GM18507 (cell line): Measurements from ENCODE around the gene LRBA.
A peak's percentile ranks its signal among the peaks of the same experiment; 100 is the strongest.
"Not testable (repeated sequence)": the region's sequence is repeated elsewhere in the genome, so short reads cannot be mapped to it uniquely, and the experiment has no call there.

Source experiments
- DNase-seq: peaks from one replicate; pipeline ENCODE4 v3.0.0; 2011; ENCODE audit warnings: low read depth; ENCODE audit not compliant: insufficient read length; ENCODE audit errors: extremely low spot score
- FAIRE-seq: peaks from 2 replicates; lab custom pipeline; 2011; peaks lifted over from hg19 to GRCh38; lab: Jason Lieb, UNC

LRBA gene

DNA sequence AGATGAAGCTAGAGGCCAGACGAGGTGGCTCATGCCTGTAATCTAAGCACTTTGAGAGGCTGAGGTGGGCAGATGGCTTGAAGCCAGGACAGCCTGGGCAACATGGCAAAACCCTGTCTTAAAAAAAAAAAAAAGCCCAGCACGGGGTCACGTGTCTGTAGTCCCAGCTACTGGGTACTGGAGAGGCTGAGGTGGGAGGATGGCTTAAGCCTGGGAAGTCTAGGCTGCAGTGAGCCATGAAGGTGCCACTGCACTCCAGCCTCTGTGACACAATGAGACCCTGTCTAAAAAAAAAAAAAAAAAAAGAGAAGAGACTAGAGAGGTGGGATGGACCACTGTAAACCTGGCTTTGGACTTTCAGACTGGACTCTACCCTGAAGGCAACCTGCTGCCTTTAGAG lies 10.7 kb upstream of the LRBA start:
- no peak for FAIRE-seq
- no peak for DNase-seq

GRCh38 chr4:151022586-151022985 lies 7.5 kb upstream of the LRBA start:
- no peak for FAIRE-seq
- DNase-seq: no peak

GRCh38 chr4:151021637-151022334 lies 6.7 kb upstream of the LRBA start:
- FAIRE-seq (no peak), DNase-seq (no peak)

- DNase-seq (peak; percentile 71), FAIRE-seq (peak; percentile 82)
Observed at GRCh38 chr4:151015459-151016347, 619 bp upstream of the LRBA start.

GRCh38 chr4:151013944-151014343 lies 1.1 kb downstream of the LRBA start:
- DNase-seq: no peak
- FAIRE-seq: peak; percentile 52

GRCh38 chr4:151013491-151013890 lies 1.6 kb downstream of the LRBA start:
- DNase-seq: no peak
- FAIRE-seq: no peak

DNA sequence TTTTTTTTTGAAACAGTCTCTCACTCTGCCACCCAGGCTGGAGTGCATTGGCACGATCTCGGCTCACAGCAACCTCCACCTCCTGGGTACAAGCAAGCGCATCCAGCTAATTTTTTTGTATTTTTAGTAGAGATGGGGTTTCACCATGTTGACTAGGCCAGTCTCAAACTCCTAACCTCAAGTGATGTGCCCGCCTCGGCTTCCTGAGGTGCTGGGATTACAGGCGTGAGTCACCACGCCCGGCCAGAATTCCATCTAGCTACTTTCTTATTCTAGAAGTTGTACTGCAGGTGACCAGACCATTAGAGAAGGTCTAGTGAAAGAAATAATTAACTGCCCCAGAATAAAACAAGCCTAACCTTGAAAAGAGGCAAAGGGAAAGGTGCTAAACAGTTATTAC lies 2.3 kb downstream of the LRBA start:
- DNase-seq (no peak), FAIRE-seq (no peak)

DNA sequence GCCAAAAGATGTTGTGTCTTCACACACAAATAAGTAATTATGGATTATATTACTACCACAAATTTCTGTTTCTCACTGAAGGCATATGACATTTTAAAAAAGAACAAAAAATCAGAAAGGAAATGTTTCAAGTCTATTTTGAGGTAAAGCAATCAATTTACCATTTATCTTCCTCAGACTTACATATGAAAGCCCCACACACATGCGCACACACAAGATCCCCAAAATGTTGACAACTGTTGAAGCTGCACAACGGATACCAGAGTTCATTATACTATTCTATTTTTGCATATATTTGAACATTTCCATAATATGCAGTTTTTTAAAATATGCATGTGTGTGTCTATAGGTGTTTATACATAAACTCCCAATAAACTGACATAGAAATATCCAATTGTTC lies 2.7 kb downstream of the LRBA start:
- no peak for FAIRE-seq
- DNase-seq: no peak

DNA sequence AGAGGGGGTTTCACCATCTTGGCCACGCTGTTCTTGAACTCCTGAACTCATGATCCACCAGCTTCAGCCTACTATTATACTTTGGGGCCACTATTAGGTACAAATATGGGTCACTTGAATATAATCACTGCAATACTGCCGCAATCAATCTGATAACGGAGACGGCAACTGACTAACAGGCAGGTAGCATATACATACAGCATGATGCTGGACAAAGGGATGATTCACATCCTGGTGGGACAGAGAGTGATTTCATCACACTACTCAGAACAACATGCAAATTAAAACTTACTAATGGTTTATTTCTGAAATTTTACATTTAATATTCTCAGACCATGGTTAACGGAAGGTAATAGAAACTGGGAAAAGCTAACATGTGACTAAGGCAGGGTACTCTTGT lies 10.9 kb downstream of the LRBA start:
- DNase-seq (no peak), FAIRE-seq (no peak)

DNA sequence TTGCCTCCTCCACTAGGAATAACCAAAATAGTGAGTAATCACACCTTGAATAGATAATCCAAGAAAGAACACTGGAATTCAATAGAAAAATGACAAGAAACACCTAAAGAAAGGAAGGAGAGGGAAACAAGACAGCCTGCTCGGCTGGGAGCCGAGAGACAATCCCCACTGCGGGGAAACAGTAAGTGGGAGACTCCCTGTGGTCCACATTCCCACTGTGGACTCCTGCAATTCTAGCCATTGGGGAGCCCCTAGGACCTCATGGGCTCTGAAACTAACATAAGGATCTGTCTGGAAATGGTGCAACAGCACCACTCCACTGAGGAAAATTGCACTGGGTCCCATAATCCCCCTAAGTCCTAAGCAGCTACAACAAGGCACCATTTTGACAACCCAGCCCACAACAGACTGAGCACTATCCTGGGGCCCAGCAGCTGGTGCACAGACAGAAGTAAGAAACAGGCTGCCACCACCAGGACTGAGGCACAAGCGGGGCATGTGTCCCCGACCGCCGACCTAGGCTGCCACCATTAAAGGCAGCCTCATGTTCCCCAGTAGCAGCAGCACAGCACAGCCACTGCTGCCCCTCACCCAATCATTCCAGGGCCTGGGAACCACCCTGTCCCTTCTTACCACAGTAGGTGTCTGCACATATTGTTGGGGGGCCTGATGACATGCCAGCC lies 14.2 kb downstream of the LRBA start:
- FAIRE-seq (no peak), DNase-seq (no peak)

DNA sequence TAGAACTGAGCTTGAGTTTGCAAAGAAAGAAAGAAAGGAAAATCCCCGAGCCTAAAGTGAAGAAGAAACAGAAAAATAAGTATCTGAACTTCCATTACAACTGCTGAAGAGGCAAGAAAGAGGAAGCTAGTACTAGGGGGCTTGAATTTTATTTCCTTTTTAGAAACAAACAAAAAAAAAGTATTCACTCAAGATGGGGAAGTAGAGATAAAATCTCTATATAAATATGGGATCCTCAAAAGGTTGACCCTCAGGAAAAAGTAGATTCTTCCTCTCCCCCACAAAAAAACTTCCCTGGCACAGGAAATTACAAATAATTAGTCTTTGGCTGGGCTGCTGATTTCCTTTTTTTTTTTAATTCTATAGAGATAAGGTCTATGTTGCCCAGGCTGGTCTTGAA lies 16.0 kb downstream of the LRBA start:
- DNase-seq (no peak), FAIRE-seq (no peak)

DNA sequence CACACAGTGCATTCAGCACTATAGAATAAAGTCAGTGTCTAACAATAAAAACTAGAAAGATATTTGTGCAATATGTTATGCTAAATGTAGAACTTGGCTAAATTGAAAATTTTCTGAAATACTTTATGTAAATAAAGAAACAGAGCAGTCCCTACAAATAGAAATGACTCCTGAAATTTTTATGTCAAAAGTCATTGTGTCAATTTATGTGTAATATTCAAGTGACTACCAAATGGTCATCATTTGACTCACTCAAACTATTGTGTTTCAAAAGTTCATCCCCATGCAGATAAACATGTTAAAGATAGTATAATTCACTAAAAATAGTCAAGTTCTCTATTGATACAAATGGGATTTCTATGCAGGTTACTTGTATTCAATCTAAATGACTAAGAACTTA lies 17.9 kb downstream of the LRBA start:
- DNase-seq (no peak), FAIRE-seq (no peak)

DNA sequence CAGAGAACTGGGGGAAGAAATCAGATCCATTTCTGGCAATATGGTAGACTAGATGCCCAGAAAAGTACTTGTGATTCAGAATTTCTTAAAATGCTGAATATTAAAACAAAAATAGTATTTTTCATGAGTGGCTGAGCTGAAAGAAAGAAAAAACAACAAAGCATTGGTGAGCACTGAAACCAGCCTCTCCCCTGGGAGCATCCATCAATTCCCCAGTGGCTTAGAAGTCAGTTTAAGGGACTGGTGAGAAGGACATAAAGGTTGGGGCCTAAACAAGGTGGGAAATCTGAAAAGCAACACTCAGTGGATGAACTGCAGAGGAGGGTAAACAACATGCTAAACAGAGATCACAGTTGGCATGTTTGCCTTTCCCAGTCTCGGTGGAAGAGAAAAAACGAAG lies 20.4 kb downstream of the LRBA start:
- FAIRE-seq (peak; percentile 36), DNase-seq (no peak)

DNA sequence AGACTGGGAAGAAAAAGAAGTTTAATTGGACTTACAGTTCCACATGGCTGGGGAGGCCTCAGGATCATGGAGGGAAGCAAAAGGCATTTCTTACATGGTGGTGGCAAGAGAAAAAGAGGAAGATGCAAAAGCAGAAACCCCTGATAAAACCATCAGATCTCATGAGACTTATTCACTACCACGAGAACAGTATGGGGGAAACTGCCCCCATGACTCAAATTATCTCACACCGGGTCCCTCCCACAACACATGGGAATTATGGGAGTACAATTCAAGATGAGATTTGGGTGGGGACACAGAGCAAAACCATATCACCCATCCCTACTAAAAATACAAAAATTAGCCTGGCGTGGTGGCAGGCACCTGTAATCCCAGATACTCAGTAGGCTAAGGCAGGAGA lies 21.5 kb downstream of the LRBA start:
- not testable (repeated sequence) for FAIRE-seq, DNase-seq

GRCh38 chr4:150990993-150991392 lies 24.1 kb downstream of the LRBA start:
- FAIRE-seq: no peak
- no peak for DNase-seq

DNA sequence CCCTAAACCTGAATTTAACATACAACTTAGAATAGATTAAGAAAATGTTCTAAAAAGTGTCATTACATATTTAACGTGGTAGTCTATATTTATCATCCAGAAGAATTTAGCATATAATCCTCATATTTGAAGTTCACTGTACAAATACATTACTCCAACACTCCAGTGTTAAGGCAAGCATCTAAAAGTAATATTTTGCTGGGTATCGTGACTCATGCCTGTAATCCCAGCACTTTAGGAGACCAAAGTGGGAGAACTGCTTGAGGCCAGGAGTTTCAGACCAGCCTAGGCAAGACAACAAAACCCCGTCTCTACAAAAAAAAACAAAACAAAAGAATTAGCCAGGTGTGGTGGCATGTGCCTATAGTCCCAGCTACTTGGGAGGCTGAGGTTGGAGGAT lies 24.8 kb downstream of the LRBA start:
- FAIRE-seq: no peak
- DNase-seq: no peak

DNA sequence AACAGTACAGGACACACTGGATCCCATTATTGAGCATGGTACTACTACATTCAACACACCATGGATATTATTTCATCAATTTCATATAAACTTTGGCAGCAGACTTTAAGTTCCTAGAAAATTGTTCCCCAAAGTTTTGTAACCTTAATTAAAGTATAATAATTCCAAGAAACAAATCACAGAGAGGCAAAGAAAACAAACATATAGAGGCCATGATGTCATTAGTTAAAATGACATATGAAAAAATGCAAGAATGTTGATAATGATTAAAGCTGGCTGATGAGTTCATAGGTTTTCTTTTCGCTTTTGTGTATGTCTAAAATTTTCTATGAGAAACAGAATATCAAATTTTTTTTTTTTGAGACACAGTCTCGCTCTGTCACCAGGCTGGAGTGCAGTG lies 26.8 kb downstream of the LRBA start:
- no peak for FAIRE-seq
- DNase-seq: no peak

GRCh38 chr4:150987204-150987603 lies 27.9 kb downstream of the LRBA start:
- no peak for DNase-seq
- no peak for FAIRE-seq

DNA sequence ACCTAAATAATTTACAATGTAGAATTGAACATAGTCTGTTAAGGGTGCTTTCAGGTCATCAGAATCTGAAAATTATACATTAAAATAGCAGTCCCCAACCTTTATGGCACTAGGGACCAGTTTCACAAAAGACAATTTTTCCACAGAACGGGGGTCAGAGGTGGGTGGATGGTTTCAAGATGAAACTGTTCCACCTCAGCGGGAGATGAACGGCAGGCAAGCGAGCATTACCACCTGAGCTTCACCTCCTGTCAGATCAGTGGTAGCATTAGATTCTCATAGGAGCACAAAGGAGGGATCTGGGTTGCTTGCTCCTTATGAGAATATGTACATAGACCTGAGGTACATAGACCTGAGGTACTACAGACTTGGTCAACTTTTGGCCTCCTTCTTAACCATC lies 29.0 kb downstream of the LRBA start:
- FAIRE-seq: peak; percentile 87

GRCh38 chr4:150983851-150984250 lies 31.2 kb downstream of the LRBA start:
- DNase-seq (no peak), FAIRE-seq (no peak)

More for the DNA sequence above, 29.0 kb downstream of the LRBA start:
- no peak for DNase-seq
